Measurements from ENCODE around the gene OSBPL7. TPM values are rescaled to one million over a fixed set of nuclear protein-coding genes. Genes with fewer than 3 reads are reported as not detected.

OSBPL7 gene
- total and polyA plus RNA-seq, 4 donors = 0.51 to 2.4 (median 1.4) TPM

DNA sequence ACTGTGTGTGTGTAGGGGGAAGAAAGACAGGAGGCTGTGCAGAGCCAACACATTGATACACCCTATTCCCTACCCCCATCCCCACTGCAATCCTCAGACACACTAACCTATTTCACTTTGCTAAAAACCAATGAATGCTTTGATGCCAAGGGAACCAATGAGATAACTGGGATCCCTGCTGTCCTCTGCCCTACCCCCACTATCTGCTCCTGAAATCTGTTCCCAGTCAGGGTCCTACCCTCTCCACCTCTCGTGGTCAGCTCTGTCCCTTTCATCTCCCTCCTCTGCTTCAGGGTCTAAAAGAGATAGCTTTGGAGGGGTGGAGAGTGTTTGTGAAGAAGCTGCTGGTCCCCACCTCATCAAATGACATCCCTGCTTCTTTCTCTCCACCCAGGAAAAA is 48.5 kb upstream of the OSBPL7 start:
- Histone ChIP-seq H3K9ac (ENCODE audit: low read depth in 1 of 2, low read length in 2 of 2) (no peak overlapping the region), H3K27me3 (ENCODE audit: control insufficient read depth in 4 of 4, insufficient read depth in 4 of 4, low read length in 3 of 4) (peaks cover 0 to 7% (median 0%) of the 10 kb centered on the region in 4 donors), H3K27ac (ENCODE audit: low read depth in 1 of 2, low read length in 2 of 2) (no peak overlapping the region), H3K36me3 (ENCODE audit: control insufficient read depth in 4 of 4, insufficient read depth in 3 of 4, low read depth in 1 of 4, low read length in 3 of 4) (no peaks in the 10 kb centered on the region), H3K9me3 (ENCODE audit: control insufficient read depth in 4 of 4, low read length in 3 of 4) (no peaks in the 10 kb centered on the region), H3K4me1 (ENCODE audit: control insufficient read depth in 4 of 4, insufficient read depth in 4 of 4, low read length in 3 of 4) (peaks cover 0 to under 1% (median 0%) of the 10 kb centered on the region in 4 donors), H3K4me3 (ENCODE audit: low read depth in 1 of 3, low read length in 3 of 3) (no peak overlapping the region)
- TF ChIP-seq SP1 (IDR thresholded peaks at IDR 0.05) (no peak), RXRA (IDR thresholded peaks at IDR 0.05) (no peak), JUND (IDR thresholded peaks at IDR 0.05) (no peak), HNF4A (conservative IDR thresholded peaks at IDR 0.05) (no peak), EGR1 (IDR thresholded peaks at IDR 0.05; ENCODE audit: low read depth in 2 of 2) (no peak), GABPA (IDR thresholded peaks at IDR 0.05 in 1 of 2, conservative IDR thresholded peaks at IDR 0.05 in 1 of 2) (no peak), FOXA2 (IDR thresholded peaks at IDR 0.05) (no peak), FOXA1 (IDR thresholded peaks at IDR 0.05) (no peak), NR2F2 (IDR thresholded peaks at IDR 0.05) (no peak), RAD21 (IDR thresholded peaks at IDR 0.05) (no peak), YY1 (IDR thresholded peaks at IDR 0.05) (no peak), TAF1 (conservative IDR thresholded peaks at IDR 0.05) (no peak), HNF4G (IDR thresholded peaks at IDR 0.05) (no peak)
- TF ChIP-seq, protein P1, sequence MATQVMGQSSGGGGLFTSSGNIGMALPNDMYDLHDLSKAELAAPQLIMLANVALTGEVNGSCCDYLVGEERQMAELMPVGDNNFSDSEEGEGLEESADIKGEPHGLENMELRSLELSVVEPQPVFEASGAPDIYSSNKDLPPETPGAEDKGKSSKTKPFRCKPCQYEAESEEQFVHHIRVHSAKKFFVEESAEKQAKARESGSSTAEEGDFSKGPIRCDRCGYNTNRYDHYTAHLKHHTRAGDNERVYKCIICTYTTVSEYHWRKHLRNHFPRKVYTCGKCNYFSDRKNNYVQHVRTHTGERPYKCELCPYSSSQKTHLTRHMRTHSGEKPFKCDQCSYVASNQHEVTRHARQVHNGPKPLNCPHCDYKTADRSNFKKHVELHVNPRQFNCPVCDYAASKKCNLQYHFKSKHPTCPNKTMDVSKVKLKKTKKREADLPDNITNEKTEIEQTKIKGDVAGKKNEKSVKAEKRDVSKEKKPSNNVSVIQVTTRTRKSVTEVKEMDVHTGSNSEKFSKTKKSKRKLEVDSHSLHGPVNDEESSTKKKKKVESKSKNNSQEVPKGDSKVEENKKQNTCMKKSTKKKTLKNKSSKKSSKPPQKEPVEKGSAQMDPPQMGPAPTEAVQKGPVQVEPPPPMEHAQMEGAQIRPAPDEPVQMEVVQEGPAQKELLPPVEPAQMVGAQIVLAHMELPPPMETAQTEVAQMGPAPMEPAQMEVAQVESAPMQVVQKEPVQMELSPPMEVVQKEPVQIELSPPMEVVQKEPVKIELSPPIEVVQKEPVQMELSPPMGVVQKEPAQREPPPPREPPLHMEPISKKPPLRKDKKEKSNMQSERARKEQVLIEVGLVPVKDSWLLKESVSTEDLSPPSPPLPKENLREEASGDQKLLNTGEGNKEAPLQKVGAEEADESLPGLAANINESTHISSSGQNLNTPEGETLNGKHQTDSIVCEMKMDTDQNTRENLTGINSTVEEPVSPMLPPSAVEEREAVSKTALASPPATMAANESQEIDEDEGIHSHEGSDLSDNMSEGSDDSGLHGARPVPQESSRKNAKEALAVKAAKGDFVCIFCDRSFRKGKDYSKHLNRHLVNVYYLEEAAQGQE (IDR thresholded peaks at IDR 0.05) = no peak
- TF ChIP-seq, protein P2, sequence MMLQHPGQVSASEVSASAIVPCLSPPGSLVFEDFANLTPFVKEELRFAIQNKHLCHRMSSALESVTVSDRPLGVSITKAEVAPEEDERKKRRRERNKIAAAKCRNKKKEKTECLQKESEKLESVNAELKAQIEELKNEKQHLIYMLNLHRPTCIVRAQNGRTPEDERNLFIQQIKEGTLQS (IDR thresholded peaks at IDR 0.05) = no peak
- TF ChIP-seq, protein P3, sequence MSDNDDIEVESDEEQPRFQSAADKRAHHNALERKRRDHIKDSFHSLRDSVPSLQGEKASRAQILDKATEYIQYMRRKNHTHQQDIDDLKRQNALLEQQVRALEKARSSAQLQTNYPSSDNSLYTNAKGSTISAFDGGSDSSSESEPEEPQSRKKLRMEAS (IDR thresholded peaks at IDR 0.05) = no peak
- TF ChIP-seq, protein P4, sequence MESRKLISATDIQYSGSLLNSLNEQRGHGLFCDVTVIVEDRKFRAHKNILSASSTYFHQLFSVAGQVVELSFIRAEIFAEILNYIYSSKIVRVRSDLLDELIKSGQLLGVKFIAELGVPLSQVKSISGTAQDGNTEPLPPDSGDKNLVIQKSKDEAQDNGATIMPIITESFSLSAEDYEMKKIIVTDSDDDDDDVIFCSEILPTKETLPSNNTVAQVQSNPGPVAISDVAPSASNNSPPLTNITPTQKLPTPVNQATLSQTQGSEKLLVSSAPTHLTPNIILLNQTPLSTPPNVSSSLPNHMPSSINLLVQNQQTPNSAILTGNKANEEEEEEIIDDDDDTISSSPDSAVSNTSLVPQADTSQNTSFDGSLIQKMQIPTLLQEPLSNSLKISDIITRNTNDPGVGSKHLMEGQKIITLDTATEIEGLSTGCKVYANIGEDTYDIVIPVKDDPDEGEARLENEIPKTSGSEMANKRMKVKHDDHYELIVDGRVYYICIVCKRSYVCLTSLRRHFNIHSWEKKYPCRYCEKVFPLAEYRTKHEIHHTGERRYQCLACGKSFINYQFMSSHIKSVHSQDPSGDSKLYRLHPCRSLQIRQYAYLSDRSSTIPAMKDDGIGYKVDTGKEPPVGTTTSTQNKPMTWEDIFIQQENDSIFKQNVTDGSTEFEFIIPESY (IDR thresholded peaks at IDR 0.05) = no peak
- TF ChIP-seq, protein P5, sequence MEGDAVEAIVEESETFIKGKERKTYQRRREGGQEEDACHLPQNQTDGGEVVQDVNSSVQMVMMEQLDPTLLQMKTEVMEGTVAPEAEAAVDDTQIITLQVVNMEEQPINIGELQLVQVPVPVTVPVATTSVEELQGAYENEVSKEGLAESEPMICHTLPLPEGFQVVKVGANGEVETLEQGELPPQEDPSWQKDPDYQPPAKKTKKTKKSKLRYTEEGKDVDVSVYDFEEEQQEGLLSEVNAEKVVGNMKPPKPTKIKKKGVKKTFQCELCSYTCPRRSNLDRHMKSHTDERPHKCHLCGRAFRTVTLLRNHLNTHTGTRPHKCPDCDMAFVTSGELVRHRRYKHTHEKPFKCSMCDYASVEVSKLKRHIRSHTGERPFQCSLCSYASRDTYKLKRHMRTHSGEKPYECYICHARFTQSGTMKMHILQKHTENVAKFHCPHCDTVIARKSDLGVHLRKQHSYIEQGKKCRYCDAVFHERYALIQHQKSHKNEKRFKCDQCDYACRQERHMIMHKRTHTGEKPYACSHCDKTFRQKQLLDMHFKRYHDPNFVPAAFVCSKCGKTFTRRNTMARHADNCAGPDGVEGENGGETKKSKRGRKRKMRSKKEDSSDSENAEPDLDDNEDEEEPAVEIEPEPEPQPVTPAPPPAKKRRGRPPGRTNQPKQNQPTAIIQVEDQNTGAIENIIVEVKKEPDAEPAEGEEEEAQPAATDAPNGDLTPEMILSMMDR (IDR thresholded peaks at IDR 0.05; ENCODE audit: low read depth, low read length, missing input control) = no peak
- 48% methylated on average over 1 of the region's 1 CpG for WGBS
- no peak for DNase-seq (ENCODE audit: low spot score)

Measured in liver (tissue), 9 donors.